Measurements from ENCODE around the gene ABCD1. TPM values are rescaled to one million over a fixed set of nuclear protein-coding genes. Genes with fewer than 3 reads are reported as not detected.

ABCD1 gene
- total RNA-seq, 1 donor from 2014 or later = 27.2 TPM

- H3K79me2 ChIP-seq (ENCODE audit: insufficient read depth, low read length) = no peaks in the 10 kb centered on the region
- H3K9me3 ChIP-seq (ENCODE audit: insufficient read depth, low read depth, low read length) = no peaks in the 10 kb centered on the region
- no peaks in the 10 kb centered on the region for H3K4me1 ChIP-seq (ENCODE audit: insufficient read depth, low read length)
- TF ChIP-seq EZH2 (IDR thresholded peaks at IDR 0.05; ENCODE audit: insufficient read depth, low read length) (no peak), CTCF (IDR thresholded peaks at IDR 0.05; ENCODE audit: insufficient read depth, low read depth, low read length) (no peak)
- H3K27ac Mint-ChIP-seq (ENCODE audit: unreplicated experiment) = no peak overlapping the region
- no peaks in the 10 kb centered on the region for H3K9me3 Mint-ChIP-seq (ENCODE audit: unreplicated experiment)
- no peaks in the 10 kb centered on the region for H3K27me3 ChIP-seq (ENCODE audit: insufficient read depth, low read length)
- no peak overlapping the region for H3K27ac ChIP-seq (ENCODE audit: low read depth, low read length)
- FAIRE-seq (no peak), DNase-seq (ENCODE audit: low read depth) (no peak)
- H3K36me3 Mint-ChIP-seq (ENCODE audit: low read depth, unreplicated experiment) = no peaks in the 10 kb centered on the region
- H3K27me3 Mint-ChIP-seq (ENCODE audit: low read depth, unreplicated experiment) = no peaks in the 10 kb centered on the region
- no peak overlapping the region for H3K4me3 Mint-ChIP-seq (ENCODE audit: unreplicated experiment)
- no peak overlapping the region for H3K4me3 ChIP-seq (ENCODE audit: insufficient read depth, low read depth, low read length)
- H3K36me3 ChIP-seq (ENCODE audit: insufficient read depth, low read length) = no peaks in the 10 kb centered on the region
- H3K4me1 Mint-ChIP-seq (ENCODE audit: low read depth, unreplicated experiment) = no peaks in the 10 kb centered on the region
- H3K9ac ChIP-seq (ENCODE audit: low read length) = no peak overlapping the region
- H2AFZ ChIP-seq (ENCODE audit: low read depth, low read length) = no peak overlapping the region
- no peaks in the 10 kb centered on the region for H4K20me1 ChIP-seq (ENCODE audit: insufficient read depth, low read length)
- H3K4me2 ChIP-seq (ENCODE audit: low read length) = no peak overlapping the region
These were observed 50.1 kb downstream of the ABCD1 start for GRCh38 chrX:153774576-153775292.

- Histone ChIP-seq H3K79me2 (ENCODE audit: insufficient read depth, low read length) (no peaks in the 10 kb centered on the region), H3K27me3 (ENCODE audit: insufficient read depth, low read length) (no peaks in the 10 kb centered on the region), H3K9ac (ENCODE audit: low read length) (no peak overlapping the region), H3K4me2 (ENCODE audit: low read length) (no peak overlapping the region), H3K27ac (ENCODE audit: low read depth, low read length) (no peak overlapping the region), H4K20me1 (ENCODE audit: insufficient read depth, low read length) (no peaks in the 10 kb centered on the region), H2AFZ (ENCODE audit: low read depth, low read length) (no peak overlapping the region), H3K4me3 (ENCODE audit: insufficient read depth, low read depth, low read length) (no peak overlapping the region), H3K4me1 (ENCODE audit: insufficient read depth, low read length) (no peaks in the 10 kb centered on the region), H3K9me3 (ENCODE audit: insufficient read depth, low read depth, low read length) (no peaks in the 10 kb centered on the region), H3K36me3 (ENCODE audit: insufficient read depth, low read length) (no peaks in the 10 kb centered on the region)
- no peak overlapping the region for H3K4me3 Mint-ChIP-seq (ENCODE audit: unreplicated experiment)
- H3K27ac Mint-ChIP-seq (ENCODE audit: unreplicated experiment) = no peak overlapping the region
- FAIRE-seq (no peak), DNase-seq (ENCODE audit: low read depth) (no peak)
- H3K27me3 Mint-ChIP-seq (ENCODE audit: low read depth, unreplicated experiment) = no peaks in the 10 kb centered on the region
- no peaks in the 10 kb centered on the region for H3K36me3 Mint-ChIP-seq (ENCODE audit: low read depth, unreplicated experiment)
- TF ChIP-seq EZH2 (IDR thresholded peaks at IDR 0.05; ENCODE audit: insufficient read depth, low read length) (no peak), CTCF (IDR thresholded peaks at IDR 0.05; ENCODE audit: insufficient read depth, low read depth, low read length) (no peak)
- H3K9me3 Mint-ChIP-seq (ENCODE audit: unreplicated experiment) = no peaks in the 10 kb centered on the region
- H3K4me1 Mint-ChIP-seq (ENCODE audit: low read depth, unreplicated experiment) = no peaks in the 10 kb centered on the region
These were observed 50.9 kb downstream of the ABCD1 start for GRCh38 chrX:153775293-153776119.

Data from astrocyte (in vitro differentiated cells and primary cell).